Body of pancreas (tissue), 4 donors: ENCODE data around the gene TEX2.

Experiments
- POLR2A ChIP-seq, 3 donors: fragments of 450-650 bp; IDR thresholded peaks; one replicate each; pipeline ENCODE4 v1.6.1; 2016; ENCODE audit warnings: antibody characterized with exemption in 3 of 3, mild to moderate bottlenecking in 2 of 3
- TF ChIP-seq, protein P1 (sequence below), 7 experiments: fragments of 450-650 bp in 4 of 7; fragments of 200-600 bp in 3 of 7; sonication (generic) in 3 of 7; IDR thresholded peaks; one replicate each; pipeline ENCODE4 v1.5.1; 2016 to 2019; ENCODE audit warnings: antibody characterized with exemption in 7 of 7

- TF ChIP-seq, protein P1, sequence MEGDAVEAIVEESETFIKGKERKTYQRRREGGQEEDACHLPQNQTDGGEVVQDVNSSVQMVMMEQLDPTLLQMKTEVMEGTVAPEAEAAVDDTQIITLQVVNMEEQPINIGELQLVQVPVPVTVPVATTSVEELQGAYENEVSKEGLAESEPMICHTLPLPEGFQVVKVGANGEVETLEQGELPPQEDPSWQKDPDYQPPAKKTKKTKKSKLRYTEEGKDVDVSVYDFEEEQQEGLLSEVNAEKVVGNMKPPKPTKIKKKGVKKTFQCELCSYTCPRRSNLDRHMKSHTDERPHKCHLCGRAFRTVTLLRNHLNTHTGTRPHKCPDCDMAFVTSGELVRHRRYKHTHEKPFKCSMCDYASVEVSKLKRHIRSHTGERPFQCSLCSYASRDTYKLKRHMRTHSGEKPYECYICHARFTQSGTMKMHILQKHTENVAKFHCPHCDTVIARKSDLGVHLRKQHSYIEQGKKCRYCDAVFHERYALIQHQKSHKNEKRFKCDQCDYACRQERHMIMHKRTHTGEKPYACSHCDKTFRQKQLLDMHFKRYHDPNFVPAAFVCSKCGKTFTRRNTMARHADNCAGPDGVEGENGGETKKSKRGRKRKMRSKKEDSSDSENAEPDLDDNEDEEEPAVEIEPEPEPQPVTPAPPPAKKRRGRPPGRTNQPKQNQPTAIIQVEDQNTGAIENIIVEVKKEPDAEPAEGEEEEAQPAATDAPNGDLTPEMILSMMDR (IDR thresholded peaks at IDR 0.05), result no peak
- TF ChIP-seq POLR2A (IDR thresholded peaks at IDR 0.05), result no peak
These were observed 20.4 kb downstream of the TEX2 start for GRCh38 chr17:64242633-64243032.
